ENCODE measurements around the gene FJX1.

Gene FJX1

GRCh38 chr11:35606206-35606605, 12.1 kb upstream of the FJX1 start:
- no peak for DNase-seq (ENCODE audit: low read depth, low spot score)

- DNase-seq (ENCODE audit: low read depth, low spot score), result no peak
These were observed 9.8 kb upstream of the FJX1 start for GRCh38 chr11:35608502-35608901.

DNA sequence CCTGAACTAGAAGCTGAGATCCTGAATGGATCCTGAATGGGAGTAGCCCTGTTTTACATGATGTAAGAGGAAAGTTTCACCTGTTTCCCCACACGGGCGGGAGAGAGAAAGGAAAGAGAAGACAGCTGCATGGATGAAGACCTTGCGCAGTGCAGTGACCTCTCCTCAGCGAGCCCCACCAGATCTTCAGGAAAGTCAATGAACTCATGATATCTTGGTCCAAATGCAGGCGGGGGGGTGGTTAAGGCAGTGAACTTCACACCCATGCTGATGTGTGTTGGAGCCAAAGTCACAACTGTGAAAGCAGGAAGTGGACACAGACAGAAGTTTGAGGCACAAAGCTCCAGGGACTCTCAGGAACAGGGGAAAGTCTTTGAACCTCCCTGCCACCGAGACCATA, 8.6 kb upstream of the FJX1 start:
- DNase-seq (ENCODE audit: low read depth, low spot score), result no peak

DNA sequence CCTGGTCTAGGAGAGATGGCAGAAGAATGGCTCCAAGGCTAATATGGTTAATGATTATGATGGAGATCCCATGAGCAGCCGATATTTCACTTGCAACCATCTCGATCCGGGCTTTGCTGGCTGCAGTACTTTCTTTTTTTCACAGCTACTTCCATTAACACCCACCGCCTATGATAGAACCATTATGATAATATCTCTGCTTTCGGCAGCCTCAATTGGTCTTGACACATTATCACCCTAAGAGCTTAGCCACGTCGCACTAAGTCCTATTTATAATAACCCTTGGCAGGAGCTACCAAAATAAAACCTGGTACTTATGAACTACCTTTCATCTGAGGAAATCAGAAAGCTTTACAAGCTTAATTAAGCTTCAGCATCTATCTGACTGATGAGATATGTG, 7.6 kb upstream of the FJX1 start:
- no peak for DNase-seq (ENCODE audit: low read depth, low spot score)

DNA sequence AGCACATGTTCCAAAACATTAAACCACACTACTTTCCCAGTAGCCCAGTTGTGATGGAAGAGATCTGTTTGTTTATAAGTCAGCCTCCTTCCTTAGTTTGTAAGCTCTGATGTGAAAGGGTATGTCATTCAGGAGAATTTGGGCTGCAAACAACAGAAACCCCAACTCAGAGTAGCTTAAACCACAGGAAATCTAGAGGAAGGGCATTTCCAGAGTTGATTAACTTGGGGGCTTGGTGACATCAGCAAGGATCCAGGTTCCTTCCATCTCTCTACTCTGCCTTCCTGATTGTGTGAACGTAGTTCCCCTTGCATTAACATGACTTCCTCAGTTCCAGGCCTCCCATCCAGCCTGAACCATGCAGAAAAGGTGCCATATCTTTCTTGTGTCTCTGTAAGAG, 6.5 kb upstream of the FJX1 start:
- DNase-seq (ENCODE audit: low read depth, low spot score), result no peak

DNA sequence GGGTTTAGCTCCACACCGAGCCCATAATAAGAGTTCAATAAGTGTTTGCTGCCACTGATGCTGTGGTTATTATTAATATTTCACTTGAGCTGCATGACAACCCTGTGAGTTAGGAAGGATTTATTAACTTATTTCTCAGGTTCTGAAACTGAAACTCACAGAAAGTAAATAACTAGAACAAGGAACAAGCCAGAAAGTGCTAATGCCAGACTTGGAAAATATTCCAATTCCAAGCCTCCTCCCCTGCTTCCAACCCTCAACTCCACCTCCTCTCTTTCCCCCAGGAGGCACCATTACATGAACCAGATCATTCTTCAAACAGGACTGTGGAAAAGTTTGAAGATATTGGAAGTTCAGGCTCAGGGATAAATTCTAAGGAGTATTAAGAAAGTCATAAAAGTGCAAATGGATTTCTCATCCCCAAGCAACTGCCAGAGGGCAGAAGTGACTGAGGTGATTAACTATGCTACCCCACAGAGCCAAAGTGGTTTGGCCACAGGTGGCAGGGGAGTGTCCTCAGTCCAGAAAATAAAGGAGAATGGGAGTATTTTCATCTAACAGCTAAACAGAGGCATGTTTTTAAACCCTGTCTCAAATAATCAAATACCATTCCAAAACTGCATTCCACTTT, 3.2 kb upstream of the FJX1 start:
- DNase-seq (ENCODE audit: low read depth, low spot score), result no peak

- DNase-seq (ENCODE audit: low read depth, low spot score), result no peak
These were observed 2.0 kb upstream of the FJX1 start for GRCh38 chr11:35615921-35616900.

DNA sequence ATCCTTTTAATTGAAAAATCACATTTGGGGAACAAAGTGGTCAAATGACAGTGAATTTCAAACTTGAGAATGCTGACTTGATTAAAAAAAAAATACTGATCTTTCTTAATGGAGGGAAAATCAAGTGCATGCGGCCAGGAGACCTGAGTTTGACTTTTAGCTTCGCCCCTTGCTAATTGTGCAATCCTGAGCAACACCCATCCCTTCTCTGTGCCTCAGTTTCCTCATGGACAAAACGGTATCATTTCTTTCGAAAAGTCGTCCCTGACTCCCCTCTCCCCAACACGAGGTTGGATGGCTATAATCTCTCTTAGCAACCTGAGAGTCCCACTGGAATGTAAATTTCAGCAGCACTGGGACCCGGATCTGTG, 959 bp upstream of the FJX1 start:
- no peak for DNase-seq (ENCODE audit: low read depth, low spot score)

DNA sequence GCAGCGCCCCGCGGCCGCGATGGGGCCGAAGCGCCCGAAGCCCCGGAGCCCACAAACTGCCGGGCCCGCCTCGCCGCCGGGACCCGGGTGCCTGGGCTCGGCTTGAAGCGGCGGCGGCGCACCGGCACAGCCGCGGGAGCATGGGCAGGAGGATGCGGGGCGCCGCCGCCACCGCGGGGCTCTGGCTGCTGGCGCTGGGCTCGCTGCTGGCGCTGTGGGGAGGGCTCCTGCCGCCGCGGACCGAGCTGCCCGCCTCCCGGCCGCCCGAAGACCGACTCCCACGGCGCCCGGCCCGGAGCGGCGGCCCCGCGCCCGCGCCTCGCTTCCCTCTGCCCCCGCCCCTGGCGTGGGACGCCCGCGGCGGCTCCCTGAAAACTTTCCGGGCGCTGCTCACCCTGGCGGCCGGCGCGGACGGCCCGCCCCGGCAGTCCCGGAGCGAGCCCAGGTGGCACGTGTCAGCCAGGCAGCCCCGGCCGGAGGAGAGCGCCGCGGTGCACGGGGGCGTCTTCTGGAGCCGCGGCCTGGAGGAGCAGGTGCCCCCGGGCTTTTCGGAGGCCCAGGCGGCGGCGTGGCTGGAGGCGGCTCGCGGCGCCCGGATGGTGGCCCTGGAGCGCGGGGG, 346 bp downstream of the FJX1 start:
- DNase-seq (ENCODE audit: low read depth, low spot score), result no peak

DNA sequence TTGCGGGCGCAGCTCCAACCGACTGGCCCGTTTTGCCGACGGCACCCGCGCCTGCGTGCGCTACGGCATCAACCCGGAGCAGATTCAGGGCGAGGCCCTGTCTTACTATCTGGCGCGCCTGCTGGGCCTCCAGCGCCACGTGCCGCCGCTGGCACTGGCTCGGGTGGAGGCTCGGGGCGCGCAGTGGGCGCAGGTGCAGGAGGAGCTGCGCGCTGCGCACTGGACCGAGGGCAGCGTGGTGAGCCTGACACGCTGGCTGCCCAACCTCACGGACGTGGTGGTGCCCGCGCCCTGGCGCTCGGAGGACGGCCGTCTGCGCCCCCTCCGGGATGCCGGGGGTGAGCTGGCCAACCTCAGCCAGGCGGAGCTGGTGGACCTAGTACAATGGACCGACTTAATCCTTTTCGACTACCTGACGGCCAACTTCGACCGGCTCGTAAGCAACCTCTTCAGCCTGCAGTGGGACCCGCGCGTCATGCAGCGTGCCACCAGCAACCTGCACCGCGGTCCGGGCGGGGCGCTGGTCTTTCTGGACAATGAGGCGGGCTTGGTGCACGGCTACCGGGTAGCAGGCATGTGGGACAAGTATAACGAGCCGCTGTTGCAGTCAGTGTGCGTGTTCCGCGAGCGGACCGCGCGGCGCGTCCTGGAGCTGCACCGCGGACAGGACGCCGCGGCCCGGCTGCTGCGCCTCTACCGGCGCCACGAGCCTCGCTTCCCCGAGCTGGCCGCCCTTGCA, 1.0 kb downstream of the FJX1 start:
- no peak for DNase-seq (ENCODE audit: low read depth, low spot score)

DNA sequence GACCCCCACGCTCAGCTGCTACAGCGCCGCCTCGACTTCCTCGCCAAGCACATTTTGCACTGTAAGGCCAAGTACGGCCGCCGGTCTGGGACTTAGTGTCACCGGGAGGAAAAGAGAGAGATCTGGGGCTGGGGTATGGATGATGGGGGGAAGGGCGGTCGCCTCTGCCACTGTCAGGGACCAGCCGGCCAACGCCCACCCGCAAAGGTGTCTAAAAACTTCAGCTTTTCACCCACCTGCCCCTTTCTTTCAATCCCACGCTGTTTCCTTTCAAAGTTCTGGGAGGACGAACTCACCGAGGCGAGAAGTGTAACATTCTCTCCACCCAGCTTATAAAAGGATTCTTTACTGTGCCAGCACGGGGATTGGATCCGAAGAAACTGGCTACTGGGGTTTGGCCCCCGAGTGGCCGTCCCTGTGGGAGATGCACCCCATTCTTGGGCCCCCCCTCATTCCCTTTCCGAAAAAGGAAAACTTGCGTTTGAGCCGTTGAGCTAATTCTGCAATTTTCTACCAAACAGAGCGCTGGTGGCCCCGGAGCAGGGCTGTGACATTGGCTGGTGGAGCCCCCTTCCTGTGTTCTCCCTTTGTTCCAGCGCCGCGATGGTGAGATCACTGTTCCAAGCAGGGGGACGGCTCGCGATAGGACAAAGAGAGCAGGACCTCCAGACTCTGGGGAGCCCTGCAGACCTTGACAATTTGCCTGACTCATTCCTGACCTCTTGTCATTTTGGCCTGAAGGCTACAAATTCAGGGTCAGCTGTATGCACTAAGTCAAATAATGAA, 1.8 kb downstream of the FJX1 start:
- DNase-seq (ENCODE audit: low read depth, low spot score), result no peak

DNA sequence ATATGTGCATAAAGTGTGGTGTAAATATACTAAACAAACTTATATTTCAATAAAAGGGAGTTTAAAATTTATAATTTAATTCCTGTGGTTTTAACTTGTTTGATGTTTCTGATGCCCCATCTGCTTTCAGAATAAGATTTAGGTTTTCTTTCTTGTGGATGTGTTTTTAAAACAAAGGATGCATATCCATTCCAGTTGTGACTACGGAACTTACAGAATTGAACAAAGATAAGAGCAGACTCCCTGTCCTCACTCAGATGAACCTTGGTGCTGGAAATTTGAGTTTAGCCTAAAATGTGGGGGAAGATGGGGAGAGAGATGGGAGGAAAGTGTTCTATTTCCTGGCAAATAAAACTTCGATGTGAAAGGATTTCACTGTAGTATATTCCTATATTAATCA, 2.5 kb downstream of the FJX1 start:
- no peak for DNase-seq (ENCODE audit: low read depth, low spot score)

- no peak for DNase-seq (ENCODE audit: low read depth, low spot score)
These were observed 3.4 kb downstream of the FJX1 start for GRCh38 chr11:35621620-35622019.

- no peak for DNase-seq (ENCODE audit: low read depth, low spot score)
These were observed 3.8 kb downstream of the FJX1 start for GRCh38 chr11:35622070-35622469.

DNA sequence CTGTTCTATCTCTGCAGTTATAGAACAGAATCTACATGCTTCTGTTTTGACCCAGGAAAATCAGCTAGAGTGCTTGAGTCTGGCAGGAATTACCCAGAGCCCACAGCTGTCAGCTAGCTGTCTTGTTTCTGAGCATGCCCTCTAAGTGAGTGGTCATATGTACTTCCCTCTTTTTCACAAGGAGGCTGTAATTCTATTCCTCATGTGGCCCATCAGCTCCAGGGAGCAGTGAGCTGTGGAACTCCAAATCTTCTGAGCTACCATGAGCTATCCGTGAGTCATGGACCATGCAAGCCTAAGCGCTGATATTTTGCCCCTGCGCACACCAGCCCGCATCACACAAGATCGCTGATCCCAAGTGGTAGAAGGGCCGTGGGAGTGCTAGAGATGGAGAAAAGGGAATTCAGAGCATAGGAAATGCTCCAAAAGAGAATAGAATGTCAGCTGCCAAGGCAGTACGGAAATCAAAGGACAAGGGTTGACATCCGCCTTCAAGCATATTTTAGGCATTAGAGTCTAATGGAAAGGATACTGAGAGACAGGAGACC, 5.4 kb downstream of the FJX1 start:
- DNase-seq (ENCODE audit: low read depth, low spot score), result no peak

DNA sequence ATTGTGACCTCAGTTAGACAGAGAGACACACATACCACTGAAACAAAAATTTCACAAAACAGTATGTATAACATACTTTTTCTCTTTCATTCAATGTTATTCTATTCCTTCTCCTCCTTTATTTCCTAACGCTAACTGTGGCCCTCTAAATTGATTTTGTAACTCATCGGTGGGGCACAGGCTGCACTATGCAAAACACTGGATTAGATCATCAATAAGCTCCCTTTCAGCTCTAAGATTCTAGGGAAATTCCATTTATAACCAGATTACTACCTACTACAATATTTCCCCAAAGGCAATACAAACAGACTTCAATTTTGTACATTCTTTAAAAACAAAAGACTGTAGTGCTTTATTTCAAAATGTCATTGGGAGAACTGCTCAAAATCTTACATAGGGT, 6.1 kb downstream of the FJX1 start:
- DNase-seq (ENCODE audit: low read depth, low spot score), result no peak

DNA sequence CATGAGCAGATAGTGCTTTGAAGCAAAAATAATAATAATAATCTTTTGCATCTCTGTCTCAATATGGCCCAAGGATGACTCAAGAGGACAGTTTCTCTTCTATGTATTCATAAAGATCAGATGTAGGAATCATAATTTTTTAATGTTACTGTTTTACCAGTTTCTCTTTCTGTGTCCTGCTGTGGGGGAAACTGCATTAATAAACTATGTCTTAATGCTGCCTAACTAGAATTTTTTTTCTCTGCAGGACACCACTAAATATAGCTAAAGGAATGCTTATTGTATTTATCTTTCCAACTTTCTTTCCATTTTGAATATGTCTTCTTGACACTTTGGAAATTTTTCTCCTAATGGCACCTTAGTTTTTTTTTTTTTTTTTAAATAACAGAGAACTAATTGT, 6.5 kb downstream of the FJX1 start:
- DNase-seq (ENCODE audit: low read depth, low spot score), result no peak

- DNase-seq (ENCODE audit: low read depth, low spot score), result no peak
These were observed 8.2 kb downstream of the FJX1 start for GRCh38 chr11:35626501-35626900.

GRCh38 chr11:35629511-35629910, 11.3 kb downstream of the FJX1 start:
- no peak for DNase-seq (ENCODE audit: low read depth, low spot score)

DNA sequence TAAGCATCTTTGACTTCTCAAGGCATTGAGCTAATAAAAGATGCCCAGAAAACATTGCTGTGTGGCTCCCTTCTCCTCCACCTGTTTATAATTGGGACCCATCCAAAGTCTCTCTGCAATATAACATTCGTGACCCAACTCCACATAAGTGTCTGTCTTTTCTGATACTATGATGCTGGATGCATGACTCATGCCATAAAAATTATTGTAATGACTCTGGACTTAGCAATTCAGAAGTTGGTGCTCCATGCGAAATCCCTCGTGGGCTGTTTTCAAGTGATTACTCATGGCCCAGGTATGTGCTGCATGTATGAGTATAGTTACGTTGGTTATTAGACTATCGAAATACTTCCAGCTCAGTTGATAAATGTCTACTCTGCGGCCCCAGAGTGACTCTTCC, 11.7 kb downstream of the FJX1 start:
- DNase-seq (ENCODE audit: low read depth, low spot score), result no peak

GRCh38 chr11:35631891-35632290, 13.6 kb downstream of the FJX1 start:
- no peak for DNase-seq (ENCODE audit: low read depth, low spot score)

Data from activated naive CD8-positive, alpha-beta T cell treated with anti-CD3 and anti-CD28 coated beads, Interleukin-2, amount 50 U/mL, for 16 hours (primary cell).